Liver (tissue), 3 donors: Measurements from ENCODE around the gene TMED9.

Source experiments
- EGR1 ChIP-seq, 2 donors: IDR thresholded peaks; 2 replicates each; pipeline ENCODE4 v1.6.1; 2016 to 2018; ENCODE audit warnings: antibody characterized with exemption in 2 of 2, low read depth in 2 of 2
- JUND ChIP-seq, 2 donors: IDR thresholded peaks; 2 replicates each; pipeline ENCODE4 v1.6.1; 2016; ENCODE audit warnings: antibody characterized with exemption in 2 of 2
- RXRA ChIP-seq, 2 donors: IDR thresholded peaks; 2 replicates each; pipeline ENCODE4 v1.6.1; 2017 to 2018; ENCODE audit warnings: antibody characterized with exemption in 2 of 2, mild to moderate bottlenecking in 1 of 2
- SP1 ChIP-seq: IDR thresholded peaks from 2 replicates; pipeline ENCODE4 v1.6.1; 2018; ENCODE audit warnings: antibody characterized with exemption, mild to moderate bottlenecking
- TF ChIP-seq, protein P1 (sequence below): fragments of 150-350 bp; IDR thresholded peaks from 2 replicates; pipeline ENCODE4 v1.5.1; 2017; ENCODE audit warnings: improper control_type of control experiment, low read depth, low read length; ENCODE audit not compliant: missing input control
- TF ChIP-seq, protein P2 (sequence below): IDR thresholded peaks from 2 replicates; pipeline ENCODE4 v1.6.1; 2016; ENCODE audit warnings: antibody characterized with exemption, mild to moderate bottlenecking
- TF ChIP-seq, protein P3 (sequence below): IDR thresholded peaks from 2 replicates; pipeline ENCODE4 v1.6.1; 2016; ENCODE audit warnings: antibody characterized with exemption
- TF ChIP-seq, protein P4 (sequence below): IDR thresholded peaks from 2 replicates; pipeline ENCODE4 v1.6.1; 2016; ENCODE audit warnings: antibody characterized with exemption
- donor health status: healthy.
- donor health status: healthy.

DNA sequence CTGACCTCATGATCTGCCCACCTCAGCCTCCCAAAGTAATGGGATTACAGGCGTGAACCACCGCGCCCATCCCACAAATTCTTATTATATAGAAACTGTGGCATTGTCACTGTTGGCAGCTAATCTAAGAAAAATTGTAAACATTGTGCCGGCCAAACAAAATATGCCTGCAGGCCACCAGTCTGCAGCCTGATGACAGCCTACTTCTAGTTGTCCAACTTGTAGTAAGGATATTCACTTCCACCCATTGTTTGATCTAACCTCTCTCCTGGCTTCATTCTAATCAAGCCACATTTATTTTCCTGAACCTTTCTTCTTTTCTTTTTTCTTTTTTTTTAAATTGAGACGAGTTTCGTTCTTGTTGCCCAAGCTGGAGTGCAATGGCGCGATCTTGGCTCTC, 13.7 kb upstream of the TMED9 start:
- TF ChIP-seq, protein P1, sequence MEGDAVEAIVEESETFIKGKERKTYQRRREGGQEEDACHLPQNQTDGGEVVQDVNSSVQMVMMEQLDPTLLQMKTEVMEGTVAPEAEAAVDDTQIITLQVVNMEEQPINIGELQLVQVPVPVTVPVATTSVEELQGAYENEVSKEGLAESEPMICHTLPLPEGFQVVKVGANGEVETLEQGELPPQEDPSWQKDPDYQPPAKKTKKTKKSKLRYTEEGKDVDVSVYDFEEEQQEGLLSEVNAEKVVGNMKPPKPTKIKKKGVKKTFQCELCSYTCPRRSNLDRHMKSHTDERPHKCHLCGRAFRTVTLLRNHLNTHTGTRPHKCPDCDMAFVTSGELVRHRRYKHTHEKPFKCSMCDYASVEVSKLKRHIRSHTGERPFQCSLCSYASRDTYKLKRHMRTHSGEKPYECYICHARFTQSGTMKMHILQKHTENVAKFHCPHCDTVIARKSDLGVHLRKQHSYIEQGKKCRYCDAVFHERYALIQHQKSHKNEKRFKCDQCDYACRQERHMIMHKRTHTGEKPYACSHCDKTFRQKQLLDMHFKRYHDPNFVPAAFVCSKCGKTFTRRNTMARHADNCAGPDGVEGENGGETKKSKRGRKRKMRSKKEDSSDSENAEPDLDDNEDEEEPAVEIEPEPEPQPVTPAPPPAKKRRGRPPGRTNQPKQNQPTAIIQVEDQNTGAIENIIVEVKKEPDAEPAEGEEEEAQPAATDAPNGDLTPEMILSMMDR = no peak
- TF ChIP-seq, protein P2, sequence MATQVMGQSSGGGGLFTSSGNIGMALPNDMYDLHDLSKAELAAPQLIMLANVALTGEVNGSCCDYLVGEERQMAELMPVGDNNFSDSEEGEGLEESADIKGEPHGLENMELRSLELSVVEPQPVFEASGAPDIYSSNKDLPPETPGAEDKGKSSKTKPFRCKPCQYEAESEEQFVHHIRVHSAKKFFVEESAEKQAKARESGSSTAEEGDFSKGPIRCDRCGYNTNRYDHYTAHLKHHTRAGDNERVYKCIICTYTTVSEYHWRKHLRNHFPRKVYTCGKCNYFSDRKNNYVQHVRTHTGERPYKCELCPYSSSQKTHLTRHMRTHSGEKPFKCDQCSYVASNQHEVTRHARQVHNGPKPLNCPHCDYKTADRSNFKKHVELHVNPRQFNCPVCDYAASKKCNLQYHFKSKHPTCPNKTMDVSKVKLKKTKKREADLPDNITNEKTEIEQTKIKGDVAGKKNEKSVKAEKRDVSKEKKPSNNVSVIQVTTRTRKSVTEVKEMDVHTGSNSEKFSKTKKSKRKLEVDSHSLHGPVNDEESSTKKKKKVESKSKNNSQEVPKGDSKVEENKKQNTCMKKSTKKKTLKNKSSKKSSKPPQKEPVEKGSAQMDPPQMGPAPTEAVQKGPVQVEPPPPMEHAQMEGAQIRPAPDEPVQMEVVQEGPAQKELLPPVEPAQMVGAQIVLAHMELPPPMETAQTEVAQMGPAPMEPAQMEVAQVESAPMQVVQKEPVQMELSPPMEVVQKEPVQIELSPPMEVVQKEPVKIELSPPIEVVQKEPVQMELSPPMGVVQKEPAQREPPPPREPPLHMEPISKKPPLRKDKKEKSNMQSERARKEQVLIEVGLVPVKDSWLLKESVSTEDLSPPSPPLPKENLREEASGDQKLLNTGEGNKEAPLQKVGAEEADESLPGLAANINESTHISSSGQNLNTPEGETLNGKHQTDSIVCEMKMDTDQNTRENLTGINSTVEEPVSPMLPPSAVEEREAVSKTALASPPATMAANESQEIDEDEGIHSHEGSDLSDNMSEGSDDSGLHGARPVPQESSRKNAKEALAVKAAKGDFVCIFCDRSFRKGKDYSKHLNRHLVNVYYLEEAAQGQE = no peak
- TF ChIP-seq, protein P3, sequence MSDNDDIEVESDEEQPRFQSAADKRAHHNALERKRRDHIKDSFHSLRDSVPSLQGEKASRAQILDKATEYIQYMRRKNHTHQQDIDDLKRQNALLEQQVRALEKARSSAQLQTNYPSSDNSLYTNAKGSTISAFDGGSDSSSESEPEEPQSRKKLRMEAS = no peak
- TF ChIP-seq JUND (IDR thresholded peaks at IDR 0.05) (no peak), RXRA (IDR thresholded peaks at IDR 0.05) (no peak), EGR1 (IDR thresholded peaks at IDR 0.05; ENCODE audit: low read depth in 2 of 2) (no peak), SP1 (no peak)
- TF ChIP-seq, protein P4, sequence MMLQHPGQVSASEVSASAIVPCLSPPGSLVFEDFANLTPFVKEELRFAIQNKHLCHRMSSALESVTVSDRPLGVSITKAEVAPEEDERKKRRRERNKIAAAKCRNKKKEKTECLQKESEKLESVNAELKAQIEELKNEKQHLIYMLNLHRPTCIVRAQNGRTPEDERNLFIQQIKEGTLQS = no peak
